CD4-positive, CD25-positive, alpha-beta regulatory T cell (primary cell): ENCODE results near the gene MGLL. TPM values are rescaled to one million over a fixed set of nuclear protein-coding genes. Genes with fewer than 3 reads are reported as not detected.

Source experiments
- ATAC-seq, 2 donors: fragments of 150-1000 bp; cut with Tn5 transposase; one replicate each; pipeline ENCODE4 v1.10.0; 2021; ENCODE audit warnings: low read depth in 2 of 2, moderate number of reproducible peaks in 2 of 2, moderate library complexity in 1 of 2
- DNase-seq, 3 donors: peaks; one replicate each; pipeline versions ENCODE4 v3.0.0 to v3.0.0-alpha.2; 2012 to 2022; ENCODE audit warnings: mixed read lengths in 1 of 3
- H3K27ac ChIP-seq: one replicate; pipeline ENCODE4 v1.7.0; 2013; ENCODE audit warnings: mild to moderate bottlenecking, low read length; ENCODE audit not compliant: insufficient read depth, poor library complexity, severe bottlenecking
- H3K27me3 ChIP-seq: one replicate; pipeline ENCODE4 v1.7.0; 2013; ENCODE audit warnings: low read length; ENCODE audit not compliant: control insufficient read depth, insufficient read depth
- H3K36me3 ChIP-seq: one replicate; pipeline ENCODE4 v1.7.0; 2013; ENCODE audit warnings: mild to moderate bottlenecking, low read length, moderate library complexity; ENCODE audit not compliant: control insufficient read depth, insufficient read depth
- H3K4me1 ChIP-seq: 2 replicates; pipeline ENCODE4 v1.7.0; 2013; ENCODE audit warnings: mild to moderate bottlenecking, low read length; ENCODE audit not compliant: insufficient read depth, control insufficient read depth, poor library complexity, severe bottlenecking
- H3K4me3 ChIP-seq: one replicate; pipeline ENCODE4 v1.7.0; 2013; ENCODE audit warnings: low read depth, mild to moderate bottlenecking, low read length, moderate library complexity
- H3K9me3 ChIP-seq, 2 experiments: 1 replicate in 1 of 2; 2 replicates in 1 of 2; pipeline ENCODE4 v1.7.0; 2013; ENCODE audit warnings: low read length in 2 of 2, mild to moderate bottlenecking in 1 of 2, moderate library complexity in 1 of 2; ENCODE audit not compliant: control insufficient read depth in 2 of 2
- H3K27ac Mint-ChIP-seq, 3 donors: one replicate each; pipeline ENCODE4 v1.8.0; 2020 to 2022; ENCODE audit warnings: mild to moderate bottlenecking in 3 of 3, mixed read lengths in 3 of 3, moderate library complexity in 2 of 3
- H3K27me3 Mint-ChIP-seq: one replicate; pipeline ENCODE4 v1.8.0; 2022; ENCODE audit warnings: mild to moderate bottlenecking, mixed read lengths
- H3K36me3 Mint-ChIP-seq: one replicate; pipeline ENCODE4 v1.8.0; 2020; ENCODE audit warnings: mixed read lengths
- H3K4me1 Mint-ChIP-seq, 4 donors: one replicate each; pipeline ENCODE4 v1.8.0; 2020 to 2022; ENCODE audit warnings: mixed read lengths in 4 of 4, mild to moderate bottlenecking in 1 of 4
- H3K4me3 Mint-ChIP-seq, 4 donors: one replicate each; pipeline ENCODE4 v1.8.0; 2020 to 2022; ENCODE audit warnings: mild to moderate bottlenecking in 4 of 4, mixed read lengths in 4 of 4, moderate library complexity in 3 of 4
- H3K9me3 Mint-ChIP-seq, 7 donors: one replicate each; pipeline ENCODE4 v1.8.0; 2020 to 2022; ENCODE audit warnings: mixed read lengths in 7 of 7, mild to moderate bottlenecking in 3 of 7, moderate library complexity in 2 of 7
- polyA plus RNA-seq, 4 donors: library from polyadenylated mRNA; unstranded; fragments of 300-500 nt; fragmentation: Illumina TruSeq; gene quantifications; one replicate each; pipeline ENCODE4 v1.2.3, GENCODE V29; 2021
- total RNA-seq: library from RNA; stranded (reverse); gene quantifications from one replicate; pipeline ENCODE4 v1.2.3, GENCODE V29; 2022

MGLL gene
- total and polyA plus RNA-seq, 5 donors from 2014 or later: 0.06 to 1.7 (median 1.4) TPM; not detected in 2

DNA sequence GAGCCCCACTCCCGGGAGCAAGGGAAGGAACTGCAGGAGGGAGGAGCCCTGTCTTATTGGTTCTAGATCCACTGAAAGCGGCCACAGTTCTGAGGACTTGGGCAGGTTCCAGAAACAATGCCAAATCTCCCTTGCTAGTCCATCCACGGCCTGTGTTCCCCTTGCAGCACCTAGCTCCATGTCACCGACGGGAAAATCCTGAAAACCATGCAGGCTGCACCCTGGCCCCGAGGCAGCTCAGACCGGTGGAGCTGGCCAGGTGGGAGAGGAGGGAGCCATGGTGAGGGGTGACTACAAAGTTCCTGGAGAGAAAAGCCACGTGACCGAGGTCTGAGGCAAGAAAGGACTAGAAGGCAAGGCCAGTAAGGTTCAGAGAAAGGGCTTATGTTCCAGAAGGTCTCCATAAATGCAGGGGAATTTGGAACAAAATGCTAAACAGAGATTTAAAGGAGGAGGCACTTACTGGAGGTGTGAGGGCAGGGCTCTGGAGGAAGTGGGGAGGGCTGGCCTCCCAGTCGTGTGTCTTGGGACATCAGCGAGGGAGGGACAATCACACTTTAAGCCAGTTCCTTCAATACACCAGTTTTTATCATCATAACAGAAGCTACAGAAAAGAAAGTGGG lies 5.4 kb downstream of the MGLL start:
- peaks cover 33% of the 10 kb centered on the region for H3K27me3 Mint-ChIP-seq
- no peaks in the 10 kb centered on the region for H3K4me1 ChIP-seq
- no peak overlapping the region for H3K4me3 ChIP-seq
- H3K9me3 ChIP-seq: no peaks in the 10 kb centered on the region
- no peaks in the 10 kb centered on the region for H3K36me3 Mint-ChIP-seq
- DNase-seq (no peak), ATAC-seq (no peak)
- H3K4me3 Mint-ChIP-seq: no peak overlapping the region
- peaks cover 0 to 2% (median 0%) of the 10 kb centered on the region in 7 donors for H3K9me3 Mint-ChIP-seq
- H3K36me3 ChIP-seq: no peaks in the 10 kb centered on the region
- peaks cover 0 to 8% (median 2%) of the 10 kb centered on the region in 4 donors for H3K4me1 Mint-ChIP-seq
- H3K27me3 ChIP-seq: peaks cover 14% of the 10 kb centered on the region
- H3K27ac Mint-ChIP-seq: no peak overlapping the region
- H3K27ac ChIP-seq: no peak overlapping the region

DNA sequence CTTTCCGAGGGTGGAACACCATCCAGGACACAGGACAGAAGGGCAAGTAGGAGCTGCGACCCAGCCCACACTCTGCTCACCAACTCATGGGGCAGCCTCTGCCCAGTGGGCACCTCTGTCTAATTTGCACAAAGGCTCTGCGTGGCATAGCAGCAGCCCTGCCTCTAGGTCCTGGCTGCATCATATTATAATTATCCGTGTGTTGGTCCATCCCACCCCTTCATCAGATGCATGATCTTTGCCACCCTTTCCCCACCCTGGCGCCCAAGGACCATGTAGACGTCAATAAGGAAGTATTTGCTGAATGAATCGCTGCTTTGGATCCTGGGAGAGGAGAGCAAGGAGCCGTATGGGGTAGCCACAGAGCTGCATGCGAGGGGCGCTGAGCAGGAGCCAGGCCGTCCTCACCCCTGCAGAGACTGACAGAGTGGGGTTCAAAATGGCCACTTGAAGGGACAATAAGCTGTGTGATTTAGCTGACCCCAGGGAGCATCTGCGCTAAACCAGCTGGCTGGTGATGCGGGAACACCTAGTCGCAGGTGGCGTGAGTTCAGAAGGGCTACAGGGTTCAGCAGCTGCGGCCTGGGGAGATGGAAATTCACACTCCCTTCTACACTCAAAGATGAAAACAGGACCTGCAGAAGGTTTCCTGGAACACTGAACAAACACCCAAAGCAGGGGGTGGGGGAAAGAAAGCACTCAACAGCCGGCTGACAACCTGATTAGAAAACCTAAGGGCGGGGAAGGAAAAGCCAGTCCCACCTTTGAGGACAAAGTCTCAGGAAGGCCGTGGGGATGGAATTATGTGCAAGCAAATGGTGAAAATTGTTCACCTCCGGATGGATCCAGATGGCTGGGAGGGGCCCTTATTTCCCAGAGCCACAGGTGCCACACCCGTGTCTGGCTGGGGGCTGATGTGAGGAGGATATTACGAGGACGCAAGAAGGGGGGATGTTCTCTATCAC lies 6.4 kb downstream of the MGLL start:
- ATAC-seq (no peak), DNase-seq (no peak)
- Mint-ChIP-seq H3K4me3 (no peak overlapping the region), H3K4me1 (peaks cover 0 to 5% (median 0%) of the 10 kb centered on the region in 4 donors), H3K36me3 (no peaks in the 10 kb centered on the region), H3K27ac (peak overlapping the region in 1 of 3 donors; percentile 63), H3K9me3 (peaks cover 0 to 2% (median 0%) of the 10 kb centered on the region in 7 donors), H3K27me3 (peaks cover 23% of the 10 kb centered on the region)
- Histone ChIP-seq H3K4me3 (no peak overlapping the region), H3K27me3 (peaks cover 7% of the 10 kb centered on the region), H3K9me3 (no peaks in the 10 kb centered on the region), H3K27ac (no peak overlapping the region), H3K36me3 (no peaks in the 10 kb centered on the region), H3K4me1 (no peaks in the 10 kb centered on the region)

- H3K36me3 Mint-ChIP-seq: no peaks in the 10 kb centered on the region
- Histone ChIP-seq H3K36me3 (no peaks in the 10 kb centered on the region), H3K4me1 (no peaks in the 10 kb centered on the region), H3K27ac (no peak overlapping the region), H3K4me3 (no peak overlapping the region), H3K27me3 (no peaks in the 10 kb centered on the region), H3K9me3 (no peaks in the 10 kb centered on the region)
- no peak overlapping the region for H3K27ac Mint-ChIP-seq
- H3K27me3 Mint-ChIP-seq: peaks cover 20% of the 10 kb centered on the region
- no peak for ATAC-seq
- no peak overlapping the region for H3K4me3 Mint-ChIP-seq
- DNase-seq: no peak
- H3K9me3 Mint-ChIP-seq: peaks cover 0 to 2% (median 0%) of the 10 kb centered on the region in 7 donors
- H3K4me1 Mint-ChIP-seq: no peaks in the 10 kb centered on the region
These were observed 7.3 kb downstream of the MGLL start for GRCh38 chr3:127815001-127815400.

GRCh38 chr3:127814325-127814781 lies 8.0 kb downstream of the MGLL start:
- Histone ChIP-seq H3K4me3 (no peak overlapping the region), H3K4me1 (no peaks in the 10 kb centered on the region), H3K9me3 (no peaks in the 10 kb centered on the region), H3K27ac (no peak overlapping the region), H3K36me3 (no peaks in the 10 kb centered on the region), H3K27me3 (no peaks in the 10 kb centered on the region)
- H3K4me3 Mint-ChIP-seq: no peak overlapping the region
- no peak for ATAC-seq
- no peak overlapping the region for H3K27ac Mint-ChIP-seq
- H3K4me1 Mint-ChIP-seq: no peaks in the 10 kb centered on the region
- H3K9me3 Mint-ChIP-seq: peaks cover 0 to 2% (median 0%) of the 10 kb centered on the region in 7 donors
- H3K36me3 Mint-ChIP-seq: no peaks in the 10 kb centered on the region
- peaks cover 20% of the 10 kb centered on the region for H3K27me3 Mint-ChIP-seq
- DNase-seq: no peak

- no peaks in the 10 kb centered on the region for H3K36me3 ChIP-seq
- H3K9me3 Mint-ChIP-seq: peaks cover 0 to 2% (median 0%) of the 10 kb centered on the region in 7 donors
- no peaks in the 10 kb centered on the region for H3K27me3 ChIP-seq
- no peak overlapping the region for H3K4me3 Mint-ChIP-seq
- H3K27ac ChIP-seq: no peak overlapping the region
- H3K4me1 ChIP-seq: no peaks in the 10 kb centered on the region
- peaks cover 0 to 3% (median 1%) of the 10 kb centered on the region in 4 donors for H3K4me1 Mint-ChIP-seq
- H3K4me3 ChIP-seq: no peak overlapping the region
- no peaks in the 10 kb centered on the region for H3K9me3 ChIP-seq
- peaks cover 20% of the 10 kb centered on the region for H3K27me3 Mint-ChIP-seq
- DNase-seq: no peak
- no peak overlapping the region for H3K27ac Mint-ChIP-seq
- ATAC-seq: no peak
- no peaks in the 10 kb centered on the region for H3K36me3 Mint-ChIP-seq
These were observed 10.2 kb downstream of the MGLL start for GRCh38 chr3:127812151-127812550.

DNA sequence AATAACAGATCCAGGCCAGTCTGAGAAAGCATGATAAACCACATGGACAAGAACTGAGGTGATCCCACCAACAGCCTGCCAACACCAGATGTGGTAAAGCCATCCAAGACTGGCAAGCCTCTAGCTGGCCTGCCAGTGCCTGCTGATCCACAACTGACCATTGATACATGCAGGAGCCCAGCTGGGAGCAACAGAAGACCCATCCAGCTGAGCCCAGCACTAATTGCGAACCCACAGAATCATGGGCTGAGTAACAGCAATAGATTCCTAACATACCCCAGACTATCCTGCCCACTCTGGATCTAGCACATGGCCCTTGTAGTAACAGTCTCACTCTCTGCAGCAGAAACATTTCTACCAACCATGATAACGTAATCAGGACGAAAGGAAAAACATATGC lies 10.6 kb downstream of the MGLL start:
- H3K4me1 ChIP-seq: no peaks in the 10 kb centered on the region
- H3K36me3 ChIP-seq: no peaks in the 10 kb centered on the region
- no peaks in the 10 kb centered on the region for H3K27me3 ChIP-seq
- Mint-ChIP-seq H3K27ac (no peak overlapping the region), H3K9me3 (peaks cover 0 to 2% (median 0%) of the 10 kb centered on the region in 7 donors), H3K4me3 (no peak overlapping the region), H3K27me3 (peaks cover 16% of the 10 kb centered on the region), H3K36me3 (no peaks in the 10 kb centered on the region), H3K4me1 (peaks cover 0 to 5% (median 2%) of the 10 kb centered on the region in 4 donors)
- H3K4me3 ChIP-seq: no peak overlapping the region
- no peaks in the 10 kb centered on the region for H3K9me3 ChIP-seq
- ATAC-seq (no peak), DNase-seq (no peak)
- no peak overlapping the region for H3K27ac ChIP-seq

- no peak overlapping the region for H3K27ac Mint-ChIP-seq
- H3K9me3 Mint-ChIP-seq: peaks cover 0 to 2% (median 0%) of the 10 kb centered on the region in 7 donors
- H3K4me3 Mint-ChIP-seq: no peak overlapping the region
- H3K27me3 Mint-ChIP-seq: peaks cover 6% of the 10 kb centered on the region
- no peaks in the 10 kb centered on the region for H3K27me3 ChIP-seq
- H3K36me3 ChIP-seq: no peaks in the 10 kb centered on the region
- H3K9me3 ChIP-seq: no peaks in the 10 kb centered on the region
- H3K4me3 ChIP-seq: no peak overlapping the region
- no peaks in the 10 kb centered on the region for H3K4me1 ChIP-seq
- H3K36me3 Mint-ChIP-seq: no peaks in the 10 kb centered on the region
- no peak for DNase-seq
- H3K4me1 Mint-ChIP-seq: peaks cover 0 to 5% (median 2%) of the 10 kb centered on the region in 4 donors
- H3K27ac ChIP-seq: no peak overlapping the region
- ATAC-seq: no peak
These were observed 12.7 kb downstream of the MGLL start for GRCh38 chr3:127809611-127810010.
